Stomach (tissue), 9 donors: ENCODE results near the gene CENPP. TPM values are rescaled to one million over a fixed set of nuclear protein-coding genes. Genes with fewer than 3 reads are reported as not detected.

Experiments used
- DNase-seq, 2 donors: peaks; one replicate each; pipeline versions ENCODE4 v3.0.0 to v3.0.0-alpha.2; 2013 to 2019
- H3K27ac ChIP-seq, 5 donors: fragments of 200-600 bp in 4 of 5; sonication (generic) in 4 of 5; one replicate each; pipeline ENCODE4 v1.5.1; 2013 to 2019; ENCODE audit warnings: mild to moderate bottlenecking in 1 of 5, moderate library complexity in 1 of 5
- H3K27me3 ChIP-seq, 3 donors: fragments of 200-600 bp; sonication (generic); one replicate each; pipeline ENCODE4 v1.5.1; 2017 to 2019; ENCODE audit warnings: mixed run types in 1 of 3
- H3K36me3 ChIP-seq, 4 donors: fragments of 200-600 bp; sonication (generic); 1 replicate in 3 of 4; 2 replicates in 1 of 4; pipeline ENCODE4 v1.5.1; 2016 to 2019
- H3K4me1 ChIP-seq, 4 donors: fragments of 200-600 bp; sonication (generic); one replicate each; pipeline ENCODE4 v1.5.1; 2016 to 2019
- H3K4me3 ChIP-seq, 4 donors: fragments of 200-600 bp; sonication (generic) in 3 of 4; one replicate each; pipeline ENCODE4 v1.5.1; 2016 to 2019; ENCODE audit warnings: mild to moderate bottlenecking in 1 of 4
- H3K9me3 ChIP-seq, 4 donors: fragments of 200-600 bp; sonication (generic); one replicate each; pipeline ENCODE4 v1.5.1; 2016 to 2019
- CTCF ChIP-seq, 7 experiments: fragments of 450-650 bp in 4 of 7; fragments of 200-600 bp in 3 of 7; sonication (generic) in 3 of 7; IDR thresholded peaks; one replicate each; pipeline ENCODE4 v1.5.1; 2016 to 2019; ENCODE audit warnings: antibody characterized with exemption in 7 of 7, control low read depth in 2 of 7, mild to moderate bottlenecking in 1 of 7
- EP300 ChIP-seq: sonication (generic); formaldehyde crosslinking; IDR thresholded peaks from one replicate; pipeline ENCODE4 v1.6.1; 2017; ENCODE audit warnings: antibody characterized with exemption
- POLR2A ChIP-seq, 4 donors: fragments of 450-650 bp; IDR thresholded peaks; one replicate each; pipeline ENCODE4 v1.6.1; 2016; ENCODE audit warnings: antibody characterized with exemption in 4 of 4, control low read depth in 2 of 4, mild to moderate bottlenecking in 1 of 4, moderate library complexity in 1 of 4
- POLR2AphosphoS5 ChIP-seq, 3 donors: sonication (generic); formaldehyde crosslinking; IDR thresholded peaks; one replicate each; pipeline ENCODE4 v1.6.1; 2016; ENCODE audit warnings: antibody characterized with exemption in 3 of 3
- WGBS, 5 donors: extraction: QIAGEN DNeasy Blood & Tissue Kit in 3 of 5; methylation state at CpG; one replicate each; pipeline versions ENCODE4 v1.1.5 to v1.1.7; 2013 to 2018; 5-methylcytosine and 5-hydroxymethylcytosine counted together
- intact Hi-C: fragments of 100-400 bp; cut with DNase I; formaldehyde crosslinking; loops from one replicate; pipeline ENCODE4 v1.15.1; 2023; ENCODE audit warnings: low total_unique reads
- polyA plus RNA-seq, 3 donors: library from polyadenylated mRNA; stranded (reverse); fragments of 200-250 nt; gene quantifications; one replicate each; pipeline ENCODE4 v1.2.3, GENCODE V29; 2013
- total RNA-seq, 5 donors: library from RNA; depleted of rRNA; stranded (reverse); fragments of >200 nt; gene quantifications; one replicate each; pipeline versions ENCODE4 v1.1.0 to v1.2.3, GENCODE V29; 2014 to 2016
- donor health status: healthy with polysubstance abuse.
- donor health status: Bipolar disorder and iron deficiency.
- donor health status: healthy.

CENPP gene
- total and polyA plus RNA-seq, 8 donors, result 1.3 to 37.9 (median 3.2) TPM

- no peaks in the 10 kb centered on the region for H3K9me3 ChIP-seq
- TF ChIP-seq POLR2AphosphoS5 (IDR thresholded peaks at IDR 0.05), result no peak
- no peak for TF ChIP-seq EP300
- TF ChIP-seq POLR2A (IDR thresholded peaks at IDR 0.05), result no peak
- TF ChIP-seq CTCF (IDR thresholded peaks at IDR 0.05), result no peak
- no peak for DNase-seq
- intact Hi-C loops, result no loop called here
- H3K27me3 ChIP-seq, result no peaks in the 10 kb centered on the region
- no peak overlapping the region for H3K27ac ChIP-seq
- peaks cover 0 to 6% (median 0%) of the 10 kb centered on the region in 4 donors for H3K36me3 ChIP-seq
- no peak overlapping the region for H3K4me3 ChIP-seq
- whole genome bisulfite sequencing, 5 donors, result 90 to 100% (median 96%) methylated on average over 1 of the region's 1 CpG
- peaks cover 0 to 8% (median 4%) of the 10 kb centered on the region in 4 donors for H3K4me1 ChIP-seq
These were observed 141.3 kb downstream of the CENPP start for GRCh38 chr9:92467041-92467440.

GRCh38 chr9:92467511-92467910 is 141.8 kb downstream of the CENPP start:
- no peak for DNase-seq
- H3K4me3 ChIP-seq, result no peak overlapping the region
- peaks cover 0 to 6% (median 0%) of the 10 kb centered on the region in 4 donors for H3K36me3 ChIP-seq
- peaks cover 0 to 8% (median 4%) of the 10 kb centered on the region in 4 donors for H3K4me1 ChIP-seq
- 76 to 93% (median 86%) methylated on average over 2 of the region's 2 CpGs for WGBS, 5 donors
- intact Hi-C loops, result no loop called here
- H3K27ac ChIP-seq, result no peak overlapping the region
- TF ChIP-seq POLR2A (IDR thresholded peaks at IDR 0.05) (no peak), CTCF (IDR thresholded peaks at IDR 0.05) (no peak), POLR2AphosphoS5 (IDR thresholded peaks at IDR 0.05) (no peak), EP300 (no peak)
- H3K9me3 ChIP-seq, result no peaks in the 10 kb centered on the region
- H3K27me3 ChIP-seq, result no peaks in the 10 kb centered on the region

GRCh38 chr9:92468206-92468605 is 142.5 kb downstream of the CENPP start:
- DNase-seq, result no peak
- WGBS, 5 donors, result 91 to 100% (median 98%) methylated on average over 2 of the region's 2 CpGs
- Histone ChIP-seq H3K27ac (no peak overlapping the region), H3K4me1 (peaks cover 0 to 8% (median 4%) of the 10 kb centered on the region in 4 donors), H3K36me3 (peaks cover 0 to 6% (median 0%) of the 10 kb centered on the region in 4 donors), H3K9me3 (no peaks in the 10 kb centered on the region), H3K27me3 (no peaks in the 10 kb centered on the region), H3K4me3 (no peak overlapping the region)
- TF ChIP-seq POLR2AphosphoS5 (IDR thresholded peaks at IDR 0.05) (no peak), POLR2A (IDR thresholded peaks at IDR 0.05) (no peak), CTCF (IDR thresholded peaks at IDR 0.05) (no peak), EP300 (no peak)
- intact Hi-C loops, result no loop called here

- H3K4me1 ChIP-seq, result peaks cover 0 to 12% (median 10%) of the 10 kb centered on the region in 4 donors
- H3K27me3 ChIP-seq, result no peaks in the 10 kb centered on the region
- WGBS, 5 donors, result 92 to 97% (median 95%) methylated on average over 3 of the region's 3 CpGs
- no peak overlapping the region for H3K4me3 ChIP-seq
- no peak for TF ChIP-seq POLR2A (IDR thresholded peaks at IDR 0.05)
- no peak for TF ChIP-seq POLR2AphosphoS5 (IDR thresholded peaks at IDR 0.05)
- TF ChIP-seq EP300, result no peak
- no peak for TF ChIP-seq CTCF (IDR thresholded peaks at IDR 0.05)
- H3K27ac ChIP-seq, result no peak overlapping the region
- H3K36me3 ChIP-seq, result peaks cover 0 to 1% (median 0%) of the 10 kb centered on the region in 4 donors
- DNase-seq, result no peak
- H3K9me3 ChIP-seq, result no peaks in the 10 kb centered on the region
- intact Hi-C loops, result no loop called here
These were observed 148.8 kb downstream of the CENPP start for GRCh38 chr9:92474587-92474986.
